Mesendoderm (in vitro differentiated cells): ENCODE results near the gene EHMT2.

ENCODE experiments used
- DNase-seq: peaks from one replicate; pipeline ENCODE4 v3.0.0; 2013
- H2AK5ac ChIP-seq: 2 replicates; pipeline ENCODE4 v1.6.1; 2013; ENCODE audit warnings: low read length, inconsistent platforms
- H2BK120ac ChIP-seq: 2 replicates; pipeline ENCODE4 v1.6.1; 2013; ENCODE audit warnings: low read depth, mild to moderate bottlenecking, low read length, moderate library complexity, mixed read lengths
- H2BK15ac ChIP-seq: replicated peaks from 2 replicates; pipeline ENCODE4 v1.6.1; 2013; ENCODE audit warnings: low read depth, mild to moderate bottlenecking, moderate library complexity
- H2BK5ac ChIP-seq: 2 replicates; pipeline ENCODE4 v1.6.1; 2013; ENCODE audit warnings: low read length, inconsistent platforms
- H3K18ac ChIP-seq: 2 replicates; pipeline ENCODE4 v1.6.1; 2013; ENCODE audit warnings: mild to moderate bottlenecking, low read length, mixed read lengths
- H3K23ac ChIP-seq: one replicate; pipeline ENCODE4 v1.6.1; 2013; ENCODE audit warnings: low read length
- H3K27ac ChIP-seq: 2 replicates; pipeline ENCODE4 v1.5.1; 2013; ENCODE audit warnings: low read depth, mild to moderate bottlenecking, inconsistent platforms, low read length, moderate library complexity
- H3K27me3 ChIP-seq: 2 replicates; pipeline ENCODE4 v1.6.1; 2013; ENCODE audit warnings: low read length, control low read depth, mild to moderate bottlenecking, inconsistent platforms; ENCODE audit not compliant: insufficient read depth, poor library complexity
- H3K36me3 ChIP-seq: 2 replicates; pipeline ENCODE4 v1.6.1; 2013; ENCODE audit warnings: low read length, inconsistent platforms; ENCODE audit not compliant: control insufficient read depth, insufficient read depth
- H3K4ac ChIP-seq: one replicate; pipeline ENCODE4 v1.6.1; 2013; ENCODE audit warnings: low read depth, mild to moderate bottlenecking, low read length, moderate library complexity
- H3K4me1 ChIP-seq: 2 replicates; pipeline ENCODE4 v1.6.1; 2013; ENCODE audit warnings: low read depth, low read length, inconsistent platforms; ENCODE audit not compliant: control insufficient read depth
- H3K4me2 ChIP-seq: 2 replicates; pipeline ENCODE4 v1.6.1; 2013; ENCODE audit warnings: low read length
- H3K4me3 ChIP-seq: 2 replicates; pipeline ENCODE4 v1.5.1; 2013; ENCODE audit warnings: mild to moderate bottlenecking, low read length
- H3K56ac ChIP-seq: one replicate; pipeline ENCODE4 v1.6.1; 2013; ENCODE audit warnings: low read length
- H3K79me1 ChIP-seq: 2 replicates; pipeline ENCODE4 v1.6.1; 2013; ENCODE audit warnings: low read length, inconsistent platforms
- H3K79me2 ChIP-seq: 2 replicates; pipeline ENCODE4 v1.6.1; 2013; ENCODE audit warnings: mild to moderate bottlenecking, low read length; ENCODE audit not compliant: control insufficient read depth, insufficient read depth
- H3K9ac ChIP-seq: 2 replicates; pipeline ENCODE4 v1.6.1; 2013; ENCODE audit warnings: low read length, inconsistent platforms
- H4K5ac ChIP-seq: one replicate; pipeline ENCODE4 v1.6.1; 2013; ENCODE audit warnings: low read length
- H4K8ac ChIP-seq: one replicate; pipeline ENCODE4 v1.6.1; 2013; ENCODE audit warnings: low read depth, mild to moderate bottlenecking, control low read depth, low read length, moderate library complexity
- WGBS: extraction: QIAGEN DNeasy Blood & Tissue Kit; methylation state at CpG from one replicate; pipeline ENCODE4 v1.1.7; 2013; ENCODE audit warnings: low lambda C conversion rate, missing lambda C conversion rate; ENCODE audit not compliant: insufficient coverage; ENCODE audit errors: extremely low coverage; 5-methylcytosine and 5-hydroxymethylcytosine counted together

The EHMT2 gene

DNA sequence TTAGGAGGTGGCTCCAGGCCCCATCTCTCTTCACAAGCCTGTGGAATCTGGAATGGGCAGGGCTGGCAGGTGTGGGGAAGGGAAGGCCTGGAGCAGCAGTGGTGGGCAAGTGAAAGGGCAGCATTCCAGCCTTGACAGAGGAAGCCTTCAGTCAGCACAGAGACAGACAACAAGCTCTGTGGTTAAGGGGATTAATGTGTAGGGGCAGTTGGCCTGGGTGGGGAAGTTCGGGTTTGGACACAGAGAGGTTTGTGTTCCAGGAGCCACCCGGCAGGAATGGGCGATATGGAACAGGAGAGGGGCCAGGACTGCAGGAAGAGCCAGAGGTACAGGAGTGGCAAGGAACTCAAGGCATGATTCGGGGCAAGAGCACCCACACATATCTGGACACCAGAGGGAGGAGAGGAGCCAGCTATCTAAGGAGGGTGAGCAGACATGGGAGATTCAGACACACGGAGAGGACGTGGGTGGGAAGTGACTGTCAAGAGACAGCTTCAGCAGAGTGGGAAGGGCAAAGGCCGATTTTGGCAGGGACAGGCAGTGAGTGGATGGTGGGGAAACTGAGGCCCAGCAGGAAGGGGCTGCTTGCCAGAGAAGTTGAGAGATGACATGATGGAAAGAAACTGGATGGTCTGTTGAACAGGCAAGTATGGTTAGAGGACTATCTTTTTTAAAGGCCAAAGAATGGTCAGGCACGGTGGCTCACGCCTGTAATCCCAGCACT is 16.2 kb downstream of the EHMT2 start:
- H3K79me1 ChIP-seq, result no peaks in the 10 kb centered on the region
- no peaks in the 10 kb centered on the region for H3K27me3 ChIP-seq
- no peak overlapping the region for H3K18ac ChIP-seq
- no peak overlapping the region for H2BK15ac ChIP-seq
- H2AK5ac ChIP-seq, result no peak overlapping the region
- no peak overlapping the region for H3K9ac ChIP-seq
- H3K4me3 ChIP-seq, result no peak overlapping the region
- no peak overlapping the region for H3K56ac ChIP-seq
- no peak overlapping the region for H3K23ac ChIP-seq
- H3K79me2 ChIP-seq, result no peaks in the 10 kb centered on the region
- no peak overlapping the region for H3K27ac ChIP-seq
- no peak overlapping the region for H2BK5ac ChIP-seq
- no peak overlapping the region for H3K4me2 ChIP-seq
- no peak overlapping the region for H3K4ac ChIP-seq
- peaks cover 23% of the 10 kb centered on the region for H3K36me3 ChIP-seq
- no peaks in the 10 kb centered on the region for H3K4me1 ChIP-seq
- WGBS, result no CpG with 5 or more reads among the region's 9 CpGs
- H4K5ac ChIP-seq, result no peak overlapping the region
- no peak overlapping the region for H2BK120ac ChIP-seq
- no peak for DNase-seq
- no peak overlapping the region for H4K8ac ChIP-seq

DNA sequence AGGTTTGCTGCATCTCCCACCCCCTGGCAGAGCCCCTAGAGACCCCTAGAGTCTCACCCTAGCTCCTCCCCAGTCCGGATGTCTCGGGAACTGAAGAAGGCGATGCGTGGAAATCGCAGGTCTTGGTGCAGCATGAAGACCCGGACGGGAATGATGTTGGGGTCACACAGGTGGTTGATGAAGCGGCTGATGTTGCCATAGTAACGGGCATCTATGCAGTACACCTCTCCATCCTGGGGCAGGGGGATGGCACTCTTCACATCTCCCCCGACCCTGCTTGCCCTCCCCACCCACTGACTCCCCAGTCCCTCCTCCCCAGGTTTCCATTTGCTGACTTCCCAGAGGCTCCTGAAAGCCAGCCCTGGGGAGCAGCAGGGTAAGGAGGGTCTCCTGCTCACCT is 16.9 kb downstream of the EHMT2 start:
- Histone ChIP-seq H3K18ac (no peak overlapping the region), H2BK120ac (no peak overlapping the region), H3K36me3 (peaks cover 23% of the 10 kb centered on the region), H3K4me1 (no peaks in the 10 kb centered on the region), H3K23ac (no peak overlapping the region), H3K4ac (no peak overlapping the region), H2AK5ac (no peak overlapping the region), H3K4me2 (no peak overlapping the region), H4K5ac (no peak overlapping the region), H3K9ac (no peak overlapping the region), H3K79me1 (no peaks in the 10 kb centered on the region), H3K27me3 (no peaks in the 10 kb centered on the region), H3K4me3 (no peak overlapping the region), H2BK15ac (no peak overlapping the region), H2BK5ac (no peak overlapping the region), H3K79me2 (no peaks in the 10 kb centered on the region), H4K8ac (no peak overlapping the region), H3K56ac (no peak overlapping the region), H3K27ac (no peak overlapping the region)
- WGBS, result no CpG with 5 or more reads among the region's 10 CpGs
- DNase-seq, result no peak

DNA sequence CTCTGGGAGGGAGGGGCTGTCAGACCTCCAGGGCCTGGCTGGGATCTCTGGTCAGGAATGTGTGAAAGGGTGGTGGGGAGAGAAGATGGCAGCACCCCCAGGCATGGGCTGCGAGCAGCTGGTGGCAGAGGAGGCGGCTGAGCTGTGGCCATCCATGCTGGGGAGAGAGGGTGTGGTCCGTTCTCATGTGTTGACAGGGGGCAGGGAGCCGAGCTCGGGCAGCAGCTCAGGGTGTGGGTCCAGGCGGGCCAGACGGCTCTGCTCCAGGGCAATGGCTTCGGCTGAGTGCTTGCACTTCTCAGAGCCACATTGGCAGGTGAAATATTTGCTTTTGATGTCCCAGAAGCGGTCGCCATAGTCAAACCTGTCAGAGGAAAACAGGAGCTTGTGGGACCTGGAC is 17.6 kb downstream of the EHMT2 start:
- no peaks in the 10 kb centered on the region for H3K27me3 ChIP-seq
- H4K5ac ChIP-seq, result no peak overlapping the region
- H3K4me1 ChIP-seq, result no peaks in the 10 kb centered on the region
- H3K79me2 ChIP-seq, result no peaks in the 10 kb centered on the region
- H3K4me2 ChIP-seq, result no peak overlapping the region
- H4K8ac ChIP-seq, result no peak overlapping the region
- H3K18ac ChIP-seq, result no peak overlapping the region
- H3K9ac ChIP-seq, result no peak overlapping the region
- H3K23ac ChIP-seq, result no peak overlapping the region
- H3K4ac ChIP-seq, result no peak overlapping the region
- no CpG with 5 or more reads among the region's 10 CpGs for WGBS
- no peak overlapping the region for H2BK5ac ChIP-seq
- no peaks in the 10 kb centered on the region for H3K79me1 ChIP-seq
- H2AK5ac ChIP-seq, result no peak overlapping the region
- H3K36me3 ChIP-seq, result peaks cover 21% of the 10 kb centered on the region
- no peak overlapping the region for H2BK15ac ChIP-seq
- no peak overlapping the region for H3K27ac ChIP-seq
- H3K56ac ChIP-seq, result no peak overlapping the region
- DNase-seq, result no peak
- H2BK120ac ChIP-seq, result no peak overlapping the region
- H3K4me3 ChIP-seq, result no peak overlapping the region

DNA sequence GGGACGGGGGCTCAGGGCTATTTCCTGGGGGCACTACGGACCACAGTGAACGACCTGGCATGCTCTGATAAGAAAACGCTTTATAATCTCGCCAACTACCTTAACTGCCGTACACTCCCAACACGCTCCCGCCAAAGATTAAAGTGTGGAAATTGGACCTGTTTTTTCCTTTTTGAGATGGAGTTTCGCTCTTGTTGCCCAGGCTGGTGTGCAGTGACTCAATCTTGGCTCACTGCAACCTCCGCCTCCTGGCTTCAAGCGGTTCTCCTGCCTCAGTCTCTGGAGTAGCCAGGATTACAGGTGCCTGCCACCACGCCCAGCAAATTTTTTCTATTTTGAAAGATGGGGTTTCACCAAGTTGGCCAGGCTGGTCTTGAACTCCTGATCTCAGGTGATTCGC is 18.4 kb downstream of the EHMT2 start:
- no peak overlapping the region for H3K9ac ChIP-seq
- H3K79me1 ChIP-seq, result no peaks in the 10 kb centered on the region
- no peak for DNase-seq
- no CpG with 5 or more reads among the region's 13 CpGs for WGBS
- H4K8ac ChIP-seq, result no peak overlapping the region
- no peak overlapping the region for H3K18ac ChIP-seq
- H3K79me2 ChIP-seq, result no peaks in the 10 kb centered on the region
- no peak overlapping the region for H2BK5ac ChIP-seq
- H3K4ac ChIP-seq, result no peak overlapping the region
- no peak overlapping the region for H3K56ac ChIP-seq
- H3K36me3 ChIP-seq, result peaks cover 18% of the 10 kb centered on the region
- H2BK120ac ChIP-seq, result no peak overlapping the region
- H3K27me3 ChIP-seq, result no peaks in the 10 kb centered on the region
- no peak overlapping the region for H3K4me2 ChIP-seq
- H3K23ac ChIP-seq, result no peak overlapping the region
- H3K27ac ChIP-seq, result no peak overlapping the region
- H4K5ac ChIP-seq, result no peak overlapping the region
- no peaks in the 10 kb centered on the region for H3K4me1 ChIP-seq
- no peak overlapping the region for H2BK15ac ChIP-seq
- H3K4me3 ChIP-seq, result no peak overlapping the region
- H2AK5ac ChIP-seq, result no peak overlapping the region

DNA sequence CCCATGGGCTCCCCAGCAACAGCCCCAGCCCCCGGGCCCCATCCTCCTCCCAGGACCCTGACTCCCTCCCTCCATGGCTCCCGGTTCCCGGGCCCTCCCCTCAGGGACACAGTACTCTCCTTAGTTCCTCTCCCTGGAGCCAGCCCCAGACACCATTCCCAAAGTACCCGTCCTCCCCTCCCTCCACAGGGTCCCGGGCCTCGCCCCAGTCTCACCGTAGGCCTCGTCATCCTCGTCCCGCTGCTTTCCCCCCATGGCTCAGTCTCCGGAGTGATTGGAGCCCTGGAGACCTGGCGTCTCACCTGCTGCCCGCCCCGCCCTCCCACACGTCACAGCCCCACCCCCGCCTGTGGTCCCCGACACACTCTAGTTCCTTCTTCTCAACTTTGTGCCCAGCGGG is 18.8 kb downstream of the EHMT2 start, which contains the start of gene SLC44A4:
Gene SLC44A4, minus strand, starts transcription at position 272 of the 400 bp plus-strand sequence. Its CDS starts 17 bp downstream, at position 255.
- Histone ChIP-seq H3K18ac (no peak within 1 kb of the TSS), H2BK5ac (no peak within 1 kb of the TSS), H3K9ac (no peak within 1 kb of the TSS), H3K79me2 (no peaks in the 10 kb centered on the region), H3K36me3 (peaks cover 17% of the 10 kb centered on the region), H3K4me2 (no peak within 1 kb of the TSS), H2BK15ac (no peak within 1 kb of the TSS), H3K27ac (no peak within 1 kb of the TSS), H3K27me3 (no peaks in the 10 kb centered on the region), H3K4me1 (no peaks in the 10 kb centered on the region), H4K8ac (no peak within 1 kb of the TSS), H3K4me3 (no peak within 1 kb of the TSS), H3K23ac (no peak within 1 kb of the TSS), H4K5ac (no peak within 1 kb of the TSS), H2BK120ac (no peak within 1 kb of the TSS), H2AK5ac (no peak within 1 kb of the TSS), H3K4ac (no peak within 1 kb of the TSS), H3K79me1 (no peaks in the 10 kb centered on the region), H3K56ac (peak within 1 kb of the TSS; percentile 25)
- DNase-seq, result no peak
- WGBS, result no CpG with 5 or more reads among the region's 18 CpGs

DNA sequence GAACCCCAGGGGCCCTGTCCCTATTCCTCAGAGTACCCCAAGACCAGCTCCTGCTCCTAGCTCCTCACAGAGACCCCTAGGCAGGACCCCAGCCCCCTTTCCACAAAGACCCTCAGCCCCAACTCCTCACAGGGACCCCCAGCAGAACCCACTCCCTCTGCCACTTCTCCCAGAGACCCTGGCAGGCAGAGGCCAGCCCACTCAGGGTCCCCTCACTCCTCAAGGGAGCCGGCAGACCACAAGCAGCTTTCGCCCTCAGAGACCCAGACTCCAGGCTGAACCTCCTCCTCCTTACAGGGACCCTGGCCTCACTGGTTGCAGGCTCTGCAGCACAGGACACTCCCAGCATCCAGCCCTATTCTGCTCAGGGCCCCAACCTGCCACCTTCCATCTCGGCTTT is 19.3 kb downstream of the EHMT2 start:
- H2AK5ac ChIP-seq, result no peak overlapping the region
- H3K4ac ChIP-seq, result no peak overlapping the region
- no peak overlapping the region for H3K56ac ChIP-seq
- DNase-seq, result no peak
- H4K5ac ChIP-seq, result no peak overlapping the region
- no peak overlapping the region for H3K9ac ChIP-seq
- H3K27ac ChIP-seq, result no peak overlapping the region
- H3K79me1 ChIP-seq, result no peaks in the 10 kb centered on the region
- no peak overlapping the region for H3K18ac ChIP-seq
- H3K4me2 ChIP-seq, result no peak overlapping the region
- H3K4me3 ChIP-seq, result no peak overlapping the region
- no peak overlapping the region for H2BK15ac ChIP-seq
- H2BK120ac ChIP-seq, result no peak overlapping the region
- H3K27me3 ChIP-seq, result no peaks in the 10 kb centered on the region
- H3K79me2 ChIP-seq, result no peaks in the 10 kb centered on the region
- no peak overlapping the region for H4K8ac ChIP-seq
- no peaks in the 10 kb centered on the region for H3K4me1 ChIP-seq
- H2BK5ac ChIP-seq, result no peak overlapping the region
- no peak overlapping the region for H3K23ac ChIP-seq
- WGBS, result no CpG with 5 or more reads among the region's 3 CpGs
- H3K36me3 ChIP-seq, result peaks cover 14% of the 10 kb centered on the region
